Suprapubic skin (tissue), 4 donors: ENCODE data around the gene DHX58. TPM values are rescaled to one million over a fixed set of nuclear protein-coding genes. Genes with fewer than 3 reads are reported as not detected.

Experiments used
- DNase-seq, 2 donors: peaks; one replicate each; pipeline ENCODE4 v3.0.0-alpha.2; 2019; ENCODE audit warnings: low spot score in 2 of 2
- H3K27ac ChIP-seq: fragments of 200-600 bp; sonication (generic); one replicate; pipeline ENCODE4 v1.5.1; 2019
- H3K27me3 ChIP-seq: fragments of 200-600 bp; sonication (generic); one replicate; pipeline ENCODE4 v1.5.1; 2019
- H3K36me3 ChIP-seq: fragments of 200-600 bp; sonication (generic); one replicate; pipeline ENCODE4 v1.5.1; 2019
- H3K4me1 ChIP-seq: fragments of 200-600 bp; sonication (generic); one replicate; pipeline ENCODE4 v1.5.1; 2019
- H3K4me3 ChIP-seq: fragments of 200-600 bp; sonication (generic); one replicate; pipeline ENCODE4 v1.5.1; 2019; ENCODE audit warnings: mild to moderate bottlenecking
- H3K9me3 ChIP-seq: fragments of 200-600 bp; sonication (generic); one replicate; pipeline ENCODE4 v1.5.1; 2019
- CTCF ChIP-seq, 2 donors: fragments of 200-600 bp in 1 of 2; fragments of 450-650 bp in 1 of 2; sonication (generic) in 1 of 2; IDR thresholded peaks; one replicate each; pipeline ENCODE4 v1.5.1; 2016 to 2019; ENCODE audit warnings: antibody characterized with exemption in 2 of 2, mild to moderate bottlenecking in 1 of 2, moderate library complexity in 1 of 2
- EP300 ChIP-seq: sonication (generic); formaldehyde crosslinking; IDR thresholded peaks from one replicate; pipeline ENCODE4 v1.6.1; 2017; ENCODE audit warnings: antibody characterized with exemption
- POLR2A ChIP-seq, 2 donors: fragments of 450-650 bp; IDR thresholded peaks; one replicate each; pipeline ENCODE4 v1.6.1; 2017; ENCODE audit warnings: antibody characterized with exemption in 2 of 2, mild to moderate bottlenecking in 2 of 2, moderate library complexity in 2 of 2
- POLR2AphosphoS5 ChIP-seq, 3 donors: sonication (generic); formaldehyde crosslinking; IDR thresholded peaks; one replicate each; pipeline ENCODE4 v1.6.1; 2017; ENCODE audit warnings: antibody characterized with exemption in 3 of 3
- WGBS: methylation state at CpG from one replicate; pipeline ENCODE4 v1.1.5; 2018; 5-methylcytosine and 5-hydroxymethylcytosine counted together
- total RNA-seq, 4 donors: library from RNA; depleted of rRNA; stranded (reverse); fragments of >200 nt; gene quantifications; one replicate each; pipeline ENCODE4 v1.1.0, GENCODE V29; 2016

The DHX58 gene
- total RNA-seq, 4 donors from 2014 or later = 8.2 to 14.2 (median 11.9) TPM

- no peak overlapping the region for H3K27ac ChIP-seq
- WGBS = 84% methylated on average over 6 of the region's 6 CpGs
- H3K27me3 ChIP-seq = peaks cover 23% of the 10 kb centered on the region
- H3K4me1 ChIP-seq = peaks cover 13% of the 10 kb centered on the region
- no peak for TF ChIP-seq POLR2AphosphoS5 (IDR thresholded peaks at IDR 0.05)
- TF ChIP-seq CTCF (IDR thresholded peaks at IDR 0.05) = no peak
- TF ChIP-seq POLR2A (IDR thresholded peaks at IDR 0.05) = no peak
- TF ChIP-seq EP300 = no peak
- no peaks in the 10 kb centered on the region for H3K9me3 ChIP-seq
- no peak for DNase-seq
- H3K4me3 ChIP-seq = no peak overlapping the region
- H3K36me3 ChIP-seq = no peaks in the 10 kb centered on the region
Observed at GRCh38 chr17:42052346-42052877, 60.1 kb downstream of the DHX58 start.

- TF ChIP-seq POLR2A (IDR thresholded peaks at IDR 0.05) = no peak
- TF ChIP-seq EP300 = no peak
- no peak for TF ChIP-seq CTCF (IDR thresholded peaks at IDR 0.05)
- no peak for TF ChIP-seq POLR2AphosphoS5 (IDR thresholded peaks at IDR 0.05)
- Histone ChIP-seq H3K36me3 (no peaks in the 10 kb centered on the region), H3K9me3 (no peaks in the 10 kb centered on the region), H3K27me3 (peaks cover 23% of the 10 kb centered on the region), H3K4me1 (peaks cover 13% of the 10 kb centered on the region), H3K27ac (no peak overlapping the region), H3K4me3 (no peak overlapping the region)
- no peak for DNase-seq
- 82% methylated on average over 7 of the region's 7 CpGs for WGBS
Observed at GRCh38 chr17:42051645-42052044, 60.9 kb downstream of the DHX58 start.

Other genes with a start within 250 kb of the DHX58 start
- 10 to 100 TPM; 19.6 to 27.9 (median 21.4) TPM for gene KLHL11, start 247.3 kb downstream of the DHX58 start, total RNA-seq
- gene ACLY, start 193.8 kb downstream of the DHX58 start, total RNA-seq = 10 to 100 TPM; 40.5 to 81.9 (median 72.9) TPM
- gene ODAD4, start 182.1 kb downstream of the DHX58 start, total RNA-seq = 1 to 10 TPM in 2 of 4 donors, under 1 TPM in 1, not detected in 1; 0.42 to 1.9 (median 1.3) TPM
- 10 to 100 TPM; 44.3 to 55.1 (median 47.3) TPM for gene CNP, start 145.9 kb downstream of the DHX58 start, total RNA-seq
- 10 to 100 TPM; 57.5 to 82.6 (median 60.2) TPM for gene DNAJC7, start 95.3 kb downstream of the DHX58 start, total RNA-seq
- 10 to 100 TPM; 33.7 to 52.5 (median 43.9) TPM for gene NKIRAS2, start 92.6 kb downstream of the DHX58 start, total RNA-seq
- gene C17orf113, start 62.1 kb downstream of the DHX58 start, total RNA-seq = 1 to 10 TPM in 2 of 4 donors, under 1 TPM in 2; 0.60 to 2.3 (median 1.4) TPM
- 1 to 10 TPM in 1 of 4 donors, under 1 TPM in 3; 0.47 to 1.9 (median 0.68) TPM for gene ZNF385C, start 14.2 kb downstream of the DHX58 start, total RNA-seq
- gene KAT2A, start 8.7 kb upstream of the DHX58 start, total RNA-seq = 100 to 1,000 TPM in 1 of 4 donors, 10 to 100 TPM in 3; 36.3 to 107 (median 57.1) TPM
- gene HSPB9, start 10.1 kb upstream of the DHX58 start, total RNA-seq = under 1 TPM in 2 of 4 donors, not detected in 2; 0.31 to 0.48 TPM
- 100 to 1,000 TPM in 1 of 4 donors, 10 to 100 TPM in 3; 94.4 to 105 (median 96.8) TPM for gene RAB5C, start 42.3 kb upstream of the DHX58 start, total RNA-seq
- gene KCNH4, start 68.4 kb upstream of the DHX58 start, total RNA-seq = not detected
- gene HCRT, start 72.7 kb upstream of the DHX58 start, total RNA-seq = not detected
- 10 to 100 TPM; 14.6 to 22.8 (median 18.7) TPM for gene GHDC, start 81.8 kb upstream of the DHX58 start, total RNA-seq
- 100 to 1,000 TPM in 1 of 4 donors, 10 to 100 TPM in 3; 52.7 to 105 (median 57.6) TPM for gene STAT5B, start 163.7 kb upstream of the DHX58 start, total RNA-seq
- 10 to 100 TPM; 32.1 to 56.0 (median 45.6) TPM for gene STAT5A, start 175.8 kb upstream of the DHX58 start, total RNA-seq